ENCODE measurements around the gene GSC2. TPM values are rescaled to one million over a fixed set of nuclear protein-coding genes. Genes with fewer than 3 reads are reported as not detected.
A peak's percentile ranks its signal among the peaks of the same experiment; 100 is the strongest.

The GSC2 gene
- total and polyA plus RNA-seq, 12 donors, result not detected

GRCh38 chr22:19175602-19176174, 25.6 kb upstream of the GSC2 start:
- H3K36me3 ChIP-seq, result no peaks in the 10 kb centered on the region
- TF ChIP-seq CTCF (IDR thresholded peaks at IDR 0.05), result no peak
- DNase-seq, result no peak
- ATAC-seq, result no peak
- intact Hi-C loops (cut with DNase I), result loop anchor here in 3 of 10 donors (5.0 kb wide), 2 partner anchors 117 to 257 kb away; partner anchors contain the start of genes CLTCL1 (in 2 of the 3), HIRA (in 2 of the 3) and MRPL40 (in 2 of the 3)
- no peak overlapping the region for H3K4me3 ChIP-seq
- no peaks in the 10 kb centered on the region for H3K9me3 ChIP-seq
- H3K27me3 ChIP-seq, result no peaks in the 10 kb centered on the region
- 74 to 85% methylated on average over 20 to 21 of the region's 21 CpGs for WGBS, 2 donors
- peak overlapping the region in 2 of 10 donors; percentile 22 to 38 for H3K27ac ChIP-seq
- peaks cover 26 to 75% (median 62%) of the 10 kb centered on the region in 9 donors for H3K4me1 ChIP-seq

- 79 to 82% methylated on average over 7 of the region's 7 CpGs for WGBS, 2 donors
- Histone ChIP-seq H3K36me3 (no peaks in the 10 kb centered on the region), H3K9me3 (no peaks in the 10 kb centered on the region), H3K4me3 (no peak overlapping the region), H3K27ac (peak overlapping the region in 8 of 10 donors; percentile 0 to 68 (median 21)), H3K27me3 (peaks cover 0 to 6% (median 0%) of the 10 kb centered on the region in 7 donors), H3K4me1 (peaks cover 26 to 80% (median 68%) of the 10 kb centered on the region in 9 donors)
- TF ChIP-seq CTCF (IDR thresholded peaks at IDR 0.05), result no peak
- intact Hi-C loops (cut with DNase I), result loop anchor here in 3 of 10 donors (5.0 kb wide), 2 partner anchors 117 to 257 kb away; partner anchors contain the start of genes CLTCL1 (in 2 of the 3), HIRA (in 2 of the 3) and MRPL40 (in 2 of the 3)
- no peak for ATAC-seq
- DNase-seq, result no peak
These were observed 25.0 kb upstream of the GSC2 start for GRCh38 chr22:19175026-19175601.

- H3K4me1 ChIP-seq, result peaks cover 29 to 85% (median 76%) of the 10 kb centered on the region in 9 donors
- DNase-seq (no peak), ATAC-seq (peak in 4 of 8 donors; percentile 4 to 25 (median 12))
- 37% methylated on average over 14 of the region's 14 CpGs for WGBS, 2 donors
- no peaks in the 10 kb centered on the region for H3K9me3 ChIP-seq
- H3K4me3 ChIP-seq, result no peak overlapping the region
- H3K36me3 ChIP-seq, result no peaks in the 10 kb centered on the region
- no peak for TF ChIP-seq CTCF (IDR thresholded peaks at IDR 0.05)
- H3K27ac ChIP-seq, result peak overlapping the region in 8 of 10 donors; percentile 0 to 68 (median 32)
- H3K27me3 ChIP-seq, result peaks cover 0 to 13% (median 5%) of the 10 kb centered on the region in 7 donors
- intact Hi-C loops (cut with DNase I), result loop anchor here in 3 of 10 donors (5.0 kb wide), 2 partner anchors 118 to 258 kb away; partner anchors contain the start of genes CLTCL1 (in 2 of the 3), HIRA (in 2 of the 3) and MRPL40 (in 2 of the 3)
These were observed 24.3 kb upstream of the GSC2 start for GRCh38 chr22:19174106-19175025.
